H1 (cell line): ENCODE measurements around the gene PMF1. TPM values are rescaled to one million over a fixed set of nuclear protein-coding genes. Genes with fewer than 3 reads are reported as not detected.

Experiments
- CHD1 ChIP-seq: IDR thresholded peaks from 2 replicates; pipeline ENCODE4 v1.6.1; 2012; ENCODE audit warnings: low read depth, low read length, improper control_type of control experiment
- polyA plus RNA-seq, 7 experiments: library from polyadenylated mRNA; depleted of rRNA in 3 of 7; stranded (reverse) in 5 of 7; unstranded in 2 of 7; fragments of >200 nt in 5 of 7; fragments of 200-250 nt in 2 of 7; gene quantifications; 1 replicate in 5 of 7; 2 replicates in 1 of 7; 4 replicates in 1 of 7; pipeline versions ENCODE4 v1.2.1 to v1.2.3, GENCODE V29; 2011 to 2013; ENCODE audit warnings: missing spikeins in 2 of 7, mixed read lengths in 2 of 7
- total RNA-seq: library from RNA; stranded (reverse); fragmentation: NEBNext Ultra II Directional; extraction: Animal tissue kit (Norgen Biotek cat#: 25700); gene quantifications from 2 replicates; pipeline ENCODE4 v1.2.1, GENCODE V29; 2021

The PMF1 gene
- total and polyA plus RNA-seq, 2 of the 8 experiments (the other 6 are each of a cell fraction or from before 2014, with no cell fraction given): 113 to 296 TPM

DNA sequence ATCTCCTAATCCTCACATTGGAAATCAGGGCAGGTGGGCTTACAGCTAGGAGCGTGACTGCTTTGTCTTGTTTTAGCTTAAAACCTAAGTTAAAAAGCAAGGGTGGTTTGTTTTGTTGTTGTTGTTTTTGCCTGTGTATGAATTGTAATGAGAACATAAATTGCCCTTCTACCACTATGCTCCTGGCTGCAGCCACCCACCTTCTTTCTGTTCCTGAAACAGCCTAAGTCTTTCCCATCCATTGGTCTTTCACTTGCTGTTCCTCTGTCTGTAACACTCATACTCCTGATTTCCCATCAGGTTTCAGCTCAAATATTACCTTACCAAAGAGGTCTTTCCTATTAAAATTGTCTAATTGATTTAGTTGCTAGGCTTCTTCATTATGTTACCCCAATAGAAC, 70.7 kb downstream of the PMF1 start (continued):
- TF ChIP-seq CHD1: no peak
